HG02759 (cell line): Measurements from ENCODE around the gene GPBAR1.

ENCODE experiments used
- ATAC-seq: cut with Tn5 transposase; IDR thresholded peaks from one replicate; pipeline ENCODE4 v1.9.1; 2021; ENCODE audit warnings: mild to moderate bottlenecking, moderate library complexity; ENCODE audit not compliant: unreplicated experiment

Gene GPBAR1

GRCh38 chr2:218244204-218244603 is 16.6 kb upstream of the GPBAR1 start:
- ATAC-seq, result no peak

GRCh38 chr2:218244665-218245064 is 16.1 kb upstream of the GPBAR1 start:
- no peak for ATAC-seq

GRCh38 chr2:218245214-218245613 is 15.6 kb upstream of the GPBAR1 start:
- ATAC-seq, result no peak

- ATAC-seq, result no peak
These were observed 11.1 kb upstream of the GPBAR1 start for GRCh38 chr2:218249691-218250090.

GRCh38 chr2:218252509-218253231 is 8.1 kb upstream of the GPBAR1 start:
- ATAC-seq, result no peak

- no peak for ATAC-seq
These were observed 7.6 kb upstream of the GPBAR1 start for GRCh38 chr2:218253232-218253625.

- no peak for ATAC-seq
These were observed 5.4 kb upstream of the GPBAR1 start for GRCh38 chr2:218255446-218255845.

GRCh38 chr2:218256612-218257350 is 4.0 kb upstream of the GPBAR1 start:
- peak; percentile 2 for ATAC-seq

GRCh38 chr2:218257390-218257981 is 3.3 kb upstream of the GPBAR1 start:
- ATAC-seq, result peak; percentile 78

- ATAC-seq, result no peak
These were observed 1.5 kb upstream of the GPBAR1 start for GRCh38 chr2:218259099-218259961.

- no peak for ATAC-seq
These were observed 649 bp upstream of the GPBAR1 start for GRCh38 chr2:218260166-218260565.

- no peak for ATAC-seq
These were observed 815 bp downstream of the GPBAR1 start for GRCh38 chr2:218261423-218262236.

- ATAC-seq, result no peak
These were observed 1.4 kb downstream of the GPBAR1 start for GRCh38 chr2:218262237-218262600.

GRCh38 chr2:218262631-218263586 is 2.1 kb downstream of the GPBAR1 start:
- no peak for ATAC-seq

GRCh38 chr2:218263817-218264641 is 3.2 kb downstream of the GPBAR1 start:
- no peak for ATAC-seq

- ATAC-seq, result no peak
These were observed 4.2 kb downstream of the GPBAR1 start for GRCh38 chr2:218264773-218265561.

GRCh38 chr2:218265626-218266025 is 4.8 kb downstream of the GPBAR1 start:
- ATAC-seq, result no peak
